LNCaP clone FGC (cell line): ENCODE measurements around the gene NXPH2.
A peak's percentile ranks its signal among the peaks of the same experiment; 100 is the strongest.
"Not testable (repeated sequence)": the region's sequence is repeated elsewhere in the genome, so short reads cannot be mapped to it uniquely, and the experiment has no call there.

Source experiments
- DNase-seq: peaks from one replicate; pipeline ENCODE4 v3.0.0-alpha.2; 2011; ENCODE audit warnings: low read depth
- H3K4me3 ChIP-seq: 2 replicates; pipeline ENCODE4 v1.5.1; 2011; ENCODE audit warnings: mild to moderate bottlenecking, low read depth, low read length, control low read depth
- CTCF ChIP-seq: IDR thresholded peaks from 2 replicates; pipeline ENCODE4 v1.5.1; 2012; ENCODE audit warnings: mild to moderate bottlenecking; ENCODE audit not compliant: control insufficient read depth, insufficient read depth; ENCODE audit errors: extremely low read depth

Gene NXPH2

GRCh38 chr2:138741851-138742250 is 38.3 kb downstream of the NXPH2 start:
- no peak overlapping the region for H3K4me3 ChIP-seq
- no peak for TF ChIP-seq CTCF
- DNase-seq = no peak

GRCh38 chr2:138737009-138737554 is 43.1 kb downstream of the NXPH2 start:
- H3K4me3 ChIP-seq, DNase-seq: not testable (repeated sequence)

- no peak overlapping the region for H3K4me3 ChIP-seq
- no peak for TF ChIP-seq CTCF
- no peak for DNase-seq
Measured at GRCh38 chr2:138732651-138733050, 47.5 kb downstream of the NXPH2 start.

- TF ChIP-seq CTCF = no peak
- H3K4me3 ChIP-seq = no peak overlapping the region
- no peak for DNase-seq
Measured at GRCh38 chr2:138730497-138731030, 49.6 kb downstream of the NXPH2 start.

- TF ChIP-seq CTCF = peak; percentile 22; the same call in 1 of the 2 replicates
- no peak for DNase-seq
- no peak overlapping the region for H3K4me3 ChIP-seq
Measured at GRCh38 chr2:138727956-138728355, 52.2 kb downstream of the NXPH2 start.

- no peak for DNase-seq
- no peak overlapping the region for H3K4me3 ChIP-seq
- TF ChIP-seq CTCF = no peak
Measured at GRCh38 chr2:138726681-138727080, 53.5 kb downstream of the NXPH2 start.

GRCh38 chr2:138724729-138725459 is 55.3 kb downstream of the NXPH2 start:
- no peak for DNase-seq
- no peak for TF ChIP-seq CTCF
- no peak overlapping the region for H3K4me3 ChIP-seq
